C4-2B (cell line): Measurements from ENCODE around the gene ASXL3.

Source experiments
- ZFX ChIP-seq: fragments of 450-650 bp; IDR thresholded peaks from 2 replicates; pipeline ENCODE4 v1.6.1; 2017
- TF ChIP-seq, protein P1 (sequence below): fragments of 450-650 bp; conservative IDR thresholded peaks from 2 replicates; pipeline ENCODE4 v1.5.1; 2017; ENCODE audit warnings: mild to moderate bottlenecking

- TF ChIP-seq, protein P1, sequence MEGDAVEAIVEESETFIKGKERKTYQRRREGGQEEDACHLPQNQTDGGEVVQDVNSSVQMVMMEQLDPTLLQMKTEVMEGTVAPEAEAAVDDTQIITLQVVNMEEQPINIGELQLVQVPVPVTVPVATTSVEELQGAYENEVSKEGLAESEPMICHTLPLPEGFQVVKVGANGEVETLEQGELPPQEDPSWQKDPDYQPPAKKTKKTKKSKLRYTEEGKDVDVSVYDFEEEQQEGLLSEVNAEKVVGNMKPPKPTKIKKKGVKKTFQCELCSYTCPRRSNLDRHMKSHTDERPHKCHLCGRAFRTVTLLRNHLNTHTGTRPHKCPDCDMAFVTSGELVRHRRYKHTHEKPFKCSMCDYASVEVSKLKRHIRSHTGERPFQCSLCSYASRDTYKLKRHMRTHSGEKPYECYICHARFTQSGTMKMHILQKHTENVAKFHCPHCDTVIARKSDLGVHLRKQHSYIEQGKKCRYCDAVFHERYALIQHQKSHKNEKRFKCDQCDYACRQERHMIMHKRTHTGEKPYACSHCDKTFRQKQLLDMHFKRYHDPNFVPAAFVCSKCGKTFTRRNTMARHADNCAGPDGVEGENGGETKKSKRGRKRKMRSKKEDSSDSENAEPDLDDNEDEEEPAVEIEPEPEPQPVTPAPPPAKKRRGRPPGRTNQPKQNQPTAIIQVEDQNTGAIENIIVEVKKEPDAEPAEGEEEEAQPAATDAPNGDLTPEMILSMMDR = no peak
- no peak for TF ChIP-seq ZFX
These were observed 168.0 kb downstream of the ASXL3 start for GRCh38 chr18:33745871-33746545.
